ENCODE measurements around the gene PCBP2.
A peak's percentile ranks its signal among the peaks of the same experiment; 100 is the strongest.

PCBP2 gene

GRCh38 chr12:53482626-53483168 is 30.8 kb downstream of the PCBP2 start:
- peaks cover 90 to 100% (median 99%) of the 10 kb centered on the region in 11 experiments for H4K20me1 ChIP-seq
- no peak overlapping the region for H3K27ac ChIP-seq
- peaks cover 94 to 100% (median 99%) of the 10 kb centered on the region in 11 experiments for H3K36me3 ChIP-seq
- H3K4me1 ChIP-seq = peaks cover 0 to 26% (median 8%) of the 10 kb centered on the region in 10 experiments; a peak in 11 of 20 replicates
- H3K9me3 ChIP-seq (replicated peaks in 1 of 11) = no peaks in the 10 kb centered on the region
- H3K4me2 ChIP-seq = no peak overlapping the region
- H3K27me3 ChIP-seq = no peaks in the 10 kb centered on the region
- no peak overlapping the region for H3K4me3 ChIP-seq
- no peak for TF ChIP-seq Cebpa-rat (IDR thresholded peaks at IDR 0.05)
- H3K9ac ChIP-seq = no peak overlapping the region

- Histone ChIP-seq H3K27ac (no peak overlapping the region), H3K9me3 (replicated peaks in 1 of 11) (no peaks in the 10 kb centered on the region), H3K4me3 (no peak overlapping the region), H3K4me2 (no peak overlapping the region), H3K4me1 (peaks cover 0 to 19% (median 8%) of the 10 kb centered on the region in 10 experiments; a peak in 11 of 20 replicates), H3K27me3 (no peaks in the 10 kb centered on the region), H4K20me1 (peaks cover 83 to 100% (median 97%) of the 10 kb centered on the region in 11 experiments), H3K9ac (no peak overlapping the region; a peak in 1 of 22 replicates), H3K36me3 (peaks cover 92 to 100% (median 99%) of the 10 kb centered on the region in 11 experiments)
- no peak for TF ChIP-seq Cebpa-rat (IDR thresholded peaks at IDR 0.05)
Observed at GRCh38 chr12:53483225-53483978, 31.5 kb downstream of the PCBP2 start.

- no peak overlapping the region for H3K4me2 ChIP-seq
- no peaks in the 10 kb centered on the region for H3K27me3 ChIP-seq
- H3K9me3 ChIP-seq (replicated peaks in 1 of 11) = no peaks in the 10 kb centered on the region
- H3K4me1 ChIP-seq = peaks cover 0 to 14% (median 8%) of the 10 kb centered on the region in 10 experiments; a peak in 11 of 20 replicates
- H4K20me1 ChIP-seq = peaks cover 77 to 99% (median 91%) of the 10 kb centered on the region in 11 experiments
- peaks cover 86 to 95% (median 93%) of the 10 kb centered on the region in 11 experiments for H3K36me3 ChIP-seq
- TF ChIP-seq Cebpa-rat (IDR thresholded peaks at IDR 0.05) = no peak
- no peak overlapping the region for H3K9ac ChIP-seq
- no peak overlapping the region for H3K4me3 ChIP-seq
- no peak overlapping the region for H3K27ac ChIP-seq
Observed at GRCh38 chr12:53483979-53484377, 32.1 kb downstream of the PCBP2 start.

- no peak overlapping the region for H3K4me2 ChIP-seq
- TF ChIP-seq Cebpa-rat (IDR thresholded peaks at IDR 0.05) = no peak
- 0 out of 22 replicates have a peak overlapping the region, but pooled peaks of 1 of the 11 experiments have one; percentile 23 for H3K9ac ChIP-seq
- H3K27ac ChIP-seq = 0 out of 22 replicates have a peak overlapping the region, but pooled peaks of 1 of the 11 experiments have one; percentile 9
- no peaks in the 10 kb centered on the region for H3K27me3 ChIP-seq
- no peak overlapping the region for H3K4me3 ChIP-seq
- H4K20me1 ChIP-seq = peaks cover 68 to 99% (median 84%) of the 10 kb centered on the region in 11 experiments
- no peaks in the 10 kb centered on the region for H3K9me3 ChIP-seq (replicated peaks in 1 of 11)
- H3K36me3 ChIP-seq = peaks cover 77 to 95% (median 84%) of the 10 kb centered on the region in 11 experiments
- peaks cover 0 to 11% (median 6%) of the 10 kb centered on the region in 10 experiments; a peak in 11 of 20 replicates for H3K4me1 ChIP-seq
Observed at GRCh38 chr12:53484686-53485575, 33.0 kb downstream of the PCBP2 start.

GRCh38 chr12:53485955-53486735 is 34.2 kb downstream of the PCBP2 start:
- peaks cover 0 to 23% (median 14%) of the 10 kb centered on the region in 10 experiments; a peak in 16 of 20 replicates for H3K4me1 ChIP-seq
- no peaks in the 10 kb centered on the region for H3K9me3 ChIP-seq (replicated peaks in 1 of 11)
- H3K9ac ChIP-seq = peak overlapping the region in 1 of 11 experiments; percentile 21; a peak in 1 of 22 replicates
- no peak for TF ChIP-seq Cebpa-rat (IDR thresholded peaks at IDR 0.05)
- H3K36me3 ChIP-seq = peaks cover 65 to 85% (median 72%) of the 10 kb centered on the region in 11 experiments
- H3K4me3 ChIP-seq = no peak overlapping the region
- no peak overlapping the region; a peak in 1 of 22 replicates for H3K27ac ChIP-seq
- H4K20me1 ChIP-seq = peaks cover 56 to 90% (median 72%) of the 10 kb centered on the region in 11 experiments
- H3K27me3 ChIP-seq = no peaks in the 10 kb centered on the region
- H3K4me2 ChIP-seq = no peak overlapping the region; a peak in 1 of 22 replicates

- Histone ChIP-seq H3K4me1 (peaks cover 3 to 27% (median 18%) of the 10 kb centered on the region in 10 experiments), H3K36me3 (peaks cover 57 to 77% (median 64%) of the 10 kb centered on the region in 11 experiments), H3K9ac (0 out of 22 replicates have a peak overlapping the region, but pooled peaks of 1 of the 11 experiments have one; percentile 6), H3K9me3 (replicated peaks in 1 of 11) (no peaks in the 10 kb centered on the region), H3K4me2 (no peak overlapping the region), H3K27me3 (no peaks in the 10 kb centered on the region), H3K4me3 (no peak overlapping the region), H4K20me1 (peaks cover 49 to 83% (median 64%) of the 10 kb centered on the region in 11 experiments), H3K27ac (peak overlapping the region in 1 of 11 experiments; percentile 15; a peak in 1 of 22 replicates)
- TF ChIP-seq Cebpa-rat (IDR thresholded peaks at IDR 0.05) = no peak
Observed at GRCh38 chr12:53486736-53487487, 35.0 kb downstream of the PCBP2 start.

- peaks cover 22 to 48% (median 41%) of the 10 kb centered on the region in 10 experiments for H3K4me1 ChIP-seq
- peaks cover 36 to 53% (median 40%) of the 10 kb centered on the region in 11 experiments; a peak in 21 of 22 replicates for H3K36me3 ChIP-seq
- TF ChIP-seq Cebpa-rat (IDR thresholded peaks at IDR 0.05) = no peak
- no peak overlapping the region; a peak in 1 of 22 replicates for H3K27ac ChIP-seq
- no peaks in the 10 kb centered on the region for H3K9me3 ChIP-seq (replicated peaks in 1 of 11)
- H3K9ac ChIP-seq = no peak overlapping the region
- H3K27me3 ChIP-seq = no peaks in the 10 kb centered on the region
- H4K20me1 ChIP-seq = peaks cover 24 to 58% (median 39%) of the 10 kb centered on the region in 11 experiments; a peak in 21 of 22 replicates
- no peak overlapping the region for H3K4me3 ChIP-seq
- H3K4me2 ChIP-seq = no peak overlapping the region
Observed at GRCh38 chr12:53489242-53489864, 37.5 kb downstream of the PCBP2 start.
